Hindlimb muscle (tissue), 1 donor: ENCODE measurements around the gene LINC01488. TPM values are rescaled to one million over a fixed set of nuclear protein-coding genes. Genes with fewer than 3 reads are reported as not detected.

Experiments
- DNase-seq: peaks from one replicate; pipeline ENCODE4 v3.0.0-alpha.2; 2013
- polyA plus RNA-seq: library from polyadenylated mRNA; unstranded; fragments of 120-200 nt; gene quantifications from one replicate; pipeline ENCODE4 v1.2.1, GENCODE V29; 2013; ENCODE audit not compliant: insufficient read length

The LINC01488 gene
- polyA plus RNA-seq, 1 donor, result 0.06 TPM

DNA sequence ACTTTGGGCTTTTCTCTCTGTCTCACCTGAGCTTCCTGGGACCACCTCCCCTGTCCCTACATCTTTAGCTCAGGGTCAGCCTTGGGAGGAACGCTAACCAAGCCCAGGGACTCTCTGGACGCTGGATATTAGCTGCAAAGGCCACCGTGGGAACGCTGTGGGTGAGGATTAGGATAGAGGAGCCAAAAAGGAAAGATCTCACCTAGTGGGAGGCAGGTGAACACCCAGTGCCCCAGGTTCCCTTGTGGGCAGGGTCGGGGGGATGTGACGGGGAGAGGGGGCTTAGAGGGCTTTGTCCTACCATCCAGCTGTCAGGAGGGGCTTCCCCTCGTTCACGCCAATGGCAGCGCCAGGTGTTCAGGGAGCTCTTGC lies 50.2 kb downstream of the LINC01488 start:
- no peak for DNase-seq

DNA sequence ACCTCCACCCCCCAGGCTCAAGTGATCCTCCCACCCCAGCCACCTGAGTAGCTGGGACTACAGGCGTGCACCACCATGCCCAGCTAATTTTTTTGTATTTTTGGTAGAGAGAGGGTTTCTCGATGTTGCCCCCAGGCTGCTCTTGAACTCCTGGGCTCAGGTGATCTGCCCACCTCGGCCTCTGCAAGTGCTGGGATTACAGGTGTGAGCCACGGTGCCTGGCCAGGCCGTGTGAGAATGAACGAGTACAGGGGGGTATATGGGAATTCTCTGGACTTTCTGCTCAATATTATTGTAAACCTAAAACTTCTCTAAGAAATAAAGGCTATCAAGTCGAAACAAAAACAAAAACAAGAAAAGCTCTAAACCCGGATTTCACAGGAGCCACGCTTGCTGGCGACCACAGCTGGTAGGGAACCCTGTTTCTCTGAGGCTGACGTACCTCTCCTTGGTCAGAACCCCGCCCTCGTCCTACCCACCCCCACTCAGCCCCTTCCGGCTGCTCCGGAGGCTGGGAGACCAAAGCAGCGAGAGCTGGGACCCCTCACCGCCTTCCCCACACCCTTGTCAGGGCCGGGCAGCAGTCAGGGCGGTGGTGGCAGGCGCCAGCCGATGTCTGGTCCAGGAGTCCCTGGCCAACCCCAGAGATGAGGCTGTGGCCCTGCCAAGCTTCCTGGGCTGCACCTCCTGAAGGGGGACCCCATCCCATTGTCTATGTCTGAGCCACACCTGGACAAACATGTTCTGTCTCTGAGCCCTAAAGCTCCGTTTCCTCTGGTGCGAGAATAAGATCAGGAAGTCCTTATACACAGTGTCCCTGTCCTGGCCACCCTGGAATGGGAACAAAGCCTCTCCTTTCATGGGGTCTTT lies 52.1 kb downstream of the LINC01488 start:
- DNase-seq, result no peak

DNA sequence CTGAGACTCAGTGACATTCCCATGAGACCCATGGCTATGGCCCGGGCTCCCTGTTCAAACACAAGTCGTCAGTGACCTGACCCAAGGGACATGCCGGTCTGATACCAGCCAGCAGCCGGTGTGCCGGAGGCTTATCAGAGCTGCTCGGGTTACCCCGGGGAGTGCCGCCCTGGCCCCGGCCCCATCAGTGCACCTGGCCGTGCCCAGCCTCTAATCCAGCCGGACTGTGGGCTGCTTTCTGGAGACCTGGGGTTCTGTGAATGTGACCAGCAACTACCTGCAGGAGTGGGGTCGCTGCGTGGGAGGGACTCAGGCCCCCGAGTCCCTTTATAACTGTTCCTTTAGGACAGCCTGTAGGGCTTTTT lies 52.7 kb downstream of the LINC01488 start:
- no peak for DNase-seq

DNA sequence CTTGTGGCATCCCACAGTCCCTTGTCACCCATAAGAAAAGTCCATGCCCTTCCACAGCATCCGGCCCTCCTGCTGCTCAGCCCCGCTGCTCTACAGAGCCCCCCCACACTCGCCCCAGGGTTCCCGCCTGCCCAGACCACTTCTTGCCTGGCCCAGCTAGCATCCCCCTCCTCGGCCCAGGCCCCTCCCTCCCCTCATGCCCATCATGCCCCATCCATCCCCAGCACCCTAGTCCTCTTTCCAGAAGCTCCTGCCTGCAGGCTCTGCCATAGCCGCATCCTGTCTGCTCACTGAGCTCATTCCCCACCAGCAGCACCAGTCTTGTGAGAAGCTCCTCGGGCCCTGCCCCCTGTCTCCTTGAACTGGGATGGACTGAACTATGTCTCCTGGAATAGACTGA lies 54.4 kb downstream of the LINC01488 start:
- no peak for DNase-seq

GRCh38 chr11:69536406-69536805 lies 54.9 kb downstream of the LINC01488 start:
- DNase-seq, result no peak

GRCh38 chr11:69537126-69537525 lies 55.7 kb downstream of the LINC01488 start:
- DNase-seq, result no peak

DNA sequence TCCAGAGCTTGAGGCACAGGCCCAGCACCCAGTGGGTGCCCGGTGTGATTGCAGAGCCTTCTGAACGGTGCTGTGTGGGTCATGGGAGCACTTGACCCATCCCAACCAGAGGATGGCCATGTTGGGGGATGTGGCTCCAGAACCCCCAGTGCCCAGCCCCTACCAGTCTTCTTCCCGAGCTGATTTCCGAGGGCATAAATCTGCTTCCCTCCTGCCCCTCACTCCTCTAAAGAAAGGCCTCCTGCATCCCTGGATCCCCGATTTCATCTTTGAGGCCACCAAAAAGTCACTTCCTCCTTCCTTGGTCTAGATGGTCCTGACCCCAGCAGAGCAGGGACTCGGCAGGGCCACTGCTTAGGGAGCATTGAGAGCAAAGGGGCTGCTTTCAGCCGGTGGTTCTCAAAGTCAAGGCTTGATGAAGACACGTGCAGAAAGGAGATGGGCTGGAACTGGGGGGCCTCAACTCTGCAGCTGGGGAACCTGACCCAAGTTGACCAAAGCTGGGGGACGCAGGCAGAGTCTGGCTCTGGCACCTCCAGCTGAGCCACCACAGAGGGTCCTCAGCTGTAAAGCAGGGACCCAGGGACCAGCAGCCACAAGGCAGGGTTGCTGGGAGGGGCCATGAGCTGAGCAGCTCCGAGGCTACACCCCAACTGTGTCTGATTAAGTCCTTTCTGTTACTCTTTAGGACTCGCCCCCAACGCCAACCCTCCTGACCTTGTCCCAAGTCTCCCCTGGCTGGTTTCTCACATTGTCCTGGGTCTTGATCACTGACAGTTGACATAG lies 56.6 kb downstream of the LINC01488 start:
- no peak for DNase-seq

GRCh38 chr11:69538854-69539253 lies 57.4 kb downstream of the LINC01488 start:
- DNase-seq, result peak; percentile 23

- peak; percentile 63 for DNase-seq
Measured at GRCh38 chr11:69539416-69540117, 58.1 kb downstream of the LINC01488 start.

- peak; percentile 35 for DNase-seq
Measured at GRCh38 chr11:69540118-69541000, 58.9 kb downstream of the LINC01488 start.

GRCh38 chr11:69541001-69541285 lies 59.5 kb downstream of the LINC01488 start:
- DNase-seq, result no peak

- no peak for DNase-seq
Measured at GRCh38 chr11:69541501-69542313, 60.2 kb downstream of the LINC01488 start.

DNA sequence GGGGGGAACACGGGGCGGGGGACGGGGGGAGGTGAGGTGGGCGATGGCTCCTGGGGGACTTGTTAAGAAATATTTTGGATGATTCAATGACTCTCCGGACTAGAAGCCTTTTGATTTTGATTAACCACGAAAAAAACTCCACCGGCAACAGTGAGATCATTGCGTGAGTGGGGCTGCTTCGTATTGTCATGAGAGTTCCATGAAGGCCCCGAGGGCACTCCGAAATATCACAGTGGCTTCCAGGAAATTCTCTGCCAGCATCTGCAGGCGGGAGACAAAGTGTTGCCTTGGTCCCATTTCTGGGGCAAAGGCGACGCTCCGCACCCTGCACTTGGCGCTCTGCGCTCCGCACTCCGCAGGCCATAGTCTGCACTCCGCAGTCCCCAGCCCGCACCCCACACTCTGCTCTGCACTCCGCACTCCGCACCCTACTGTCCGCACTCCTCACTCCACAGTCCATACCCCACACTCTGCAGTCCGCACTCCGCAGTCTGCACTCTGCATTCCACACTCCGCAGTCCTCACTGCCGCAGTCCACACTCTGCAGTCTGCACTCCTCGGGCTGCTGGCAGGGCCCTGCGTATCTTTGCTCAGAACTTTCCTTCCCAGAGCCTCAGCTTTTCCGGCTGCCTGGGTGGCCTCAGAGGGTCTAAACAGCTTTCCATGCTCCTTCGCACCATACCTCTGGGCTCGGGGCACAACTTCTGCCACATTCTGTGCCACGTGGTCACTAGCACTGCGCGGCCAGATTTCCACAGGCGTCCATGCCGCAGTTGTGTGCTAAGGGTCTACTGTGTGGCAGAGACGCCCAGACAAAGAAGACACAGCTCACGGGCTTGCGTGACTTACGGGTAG lies 61.1 kb downstream of the LINC01488 start:
- no peak for DNase-seq

Other genes with a start within 250 kb of the LINC01488 start
- 0.65 TPM for gene MYEOV, start 187.5 kb upstream of the LINC01488 start, polyA plus RNA-seq
- gene CCND1, start 159.5 kb downstream of the LINC01488 start, polyA plus RNA-seq, result 66.7 TPM
- 19.6 TPM for gene LTO1, start 193.7 kb downstream of the LINC01488 start, polyA plus RNA-seq
- 0.58 TPM for gene FGF19, start 222.4 kb downstream of the LINC01488 start, polyA plus RNA-seq